K562 (cell line): ENCODE measurements around the gene AJAP1. TPM values are rescaled to one million over a fixed set of nuclear protein-coding genes. Genes with fewer than 3 reads are reported as not detected.

ENCODE experiments used
- ATAC-seq: fragments of 200-7000 bp; cut with Tn5 transposase; 3 replicates; pipeline ENCODE4 v1.9.1; 2020; ENCODE audit warnings: moderate library complexity
- BruUV-seq: library from RNA; stranded (reverse); fragments of 400-500 nt; replicated peaks from 2 replicates; lab custom pipeline; 2021; lab: Mats Ljungman, UMichigan
- CTCF ChIA-PET: fragments of 300-600 bp; formaldehyde crosslinking; extraction: SDS; loops from one replicate; lab custom pipeline; 2021; ENCODE audit warnings: low intra/inter-chr PET ratio; lab: Yijun Ruan, JAX
- POLR2A ChIA-PET: fragments of 300-600, 350-650 bp; sonication (Branson Sonifier 250); formaldehyde crosslinking; extraction: SDS; loops from one replicate; lab custom pipeline; 2021; ENCODE audit warnings: antibody characterized with exemption, inconsistent platforms; lab: Yijun Ruan, JAX
- DNase-seq, 4 experiments: peaks; one replicate each; pipeline versions ENCODE4 v3.0.0 to v3.0.0-alpha.2; 2011 to 2018; ENCODE audit warnings: low spot score in 3 of 4, mixed read lengths in 3 of 4; ENCODE audit errors: extremely low read depth in 1 of 4
- FAIRE-seq: peaks from 2 replicates; lab custom pipeline; 2011; peaks lifted over from hg19 to GRCh38; lab: Jason Lieb, UNC
- H2AFZ ChIP-seq: 2 replicates; pipeline ENCODE4 v1.6.0; 2011; ENCODE audit warnings: low read depth, low read length, control low read depth, inconsistent platforms
- H3K27ac ChIP-seq: fragments of 200-600 bp; 3 replicates; pipeline ENCODE4 v1.8.0; 2011; ENCODE audit warnings: low read depth, mild to moderate bottlenecking, control low read depth, inconsistent platforms, low read length, moderate library complexity, mixed read lengths; ENCODE audit errors: extremely low read depth
- H3K27me3 ChIP-seq, 2 experiments: fragments of 300-600 bp in 1 of 2; 2 replicates in 1 of 2; 3 replicates in 1 of 2; pipeline versions ENCODE4 v1.6.0 to v1.8.0; 2011; ENCODE audit warnings: inconsistent platforms in 2 of 2, low read length in 2 of 2, mild to moderate bottlenecking in 1 of 2, mixed read lengths in 1 of 2, moderate library complexity in 1 of 2; ENCODE audit not compliant: control insufficient read depth in 2 of 2, insufficient read depth in 2 of 2
- H3K36me3 ChIP-seq: fragments of 300-600 bp; 3 replicates; pipeline ENCODE4 v1.8.0; 2011; ENCODE audit warnings: mild to moderate bottlenecking, low read length, inconsistent platforms; ENCODE audit not compliant: control insufficient read depth, insufficient read depth
- H3K4me1 ChIP-seq, 2 experiments: fragments of 200-600 bp in 1 of 2; replicated peaks in 1 of 2; 2 replicates in 1 of 2; 3 replicates in 1 of 2; pipeline versions ENCODE4 v1.5.1 to v1.8.0; 2011; ENCODE audit warnings: inconsistent platforms in 2 of 2, low read length in 2 of 2, mild to moderate bottlenecking in 1 of 2, mixed read lengths in 1 of 2, moderate library complexity in 1 of 2; ENCODE audit not compliant: control insufficient read depth in 2 of 2, insufficient read depth in 2 of 2
- H3K4me2 ChIP-seq: 2 replicates; pipeline ENCODE4 v1.6.1; 2011; ENCODE audit warnings: low read length, control low read depth, inconsistent platforms, mixed read lengths; ENCODE audit not compliant: insufficient read depth
- H3K4me3 ChIP-seq: fragments of 200-600 bp; sonication (generic), shearing (Covaris generic); 2 replicates; pipeline ENCODE4 v1.5.1; 2016; ENCODE audit warnings: control low read depth, inconsistent platforms
- H3K79me2 ChIP-seq: fragments of 200-600 bp; 3 replicates; pipeline ENCODE4 v1.8.0; 2011; ENCODE audit warnings: low read length, inconsistent platforms; ENCODE audit not compliant: control insufficient read depth, insufficient read depth
- H3K9ac ChIP-seq, 2 experiments: 2 replicates each; pipeline versions ENCODE4 v1.6.0 to v1.6.1; 2011; ENCODE audit warnings: low read depth in 2 of 2, low read length in 2 of 2, control low read depth in 1 of 2, inconsistent platforms in 1 of 2, mild to moderate bottlenecking in 1 of 2, mixed read lengths in 1 of 2; ENCODE audit not compliant: insufficient read depth in 1 of 2
- H3K9me1 ChIP-seq: one replicate; pipeline ENCODE4 v1.6.0; 2011; ENCODE audit warnings: inconsistent platforms, mild to moderate bottlenecking, low read length, moderate library complexity; ENCODE audit not compliant: control insufficient read depth, insufficient read depth
- H3K9me3 ChIP-seq: replicated peaks from 2 replicates; pipeline ENCODE4 v1.5.1; 2011; ENCODE audit warnings: low read depth, low read length, inconsistent platforms; ENCODE audit not compliant: control insufficient read depth, insufficient read depth
- H4K20me1 ChIP-seq: replicated peaks from 2 replicates; pipeline ENCODE4 v1.6.1; 2011; ENCODE audit warnings: low read length, inconsistent platforms, mixed read lengths; ENCODE audit not compliant: control insufficient read depth, insufficient read depth
- ARID1B ChIP-seq: fragments of 450-650 bp; IDR thresholded peaks from 2 replicates; pipeline ENCODE4 v1.6.1; 2016; ENCODE audit warnings: antibody characterized with exemption, mild to moderate bottlenecking, inconsistent platforms
- ARID4B ChIP-seq: sonication (generic); formaldehyde crosslinking; IDR thresholded peaks from 2 replicates; pipeline ENCODE4 v1.8.0; 2022; ENCODE audit warnings: mild to moderate bottlenecking, missing genetic modification reagents
- FOXJ2 ChIP-seq: fragments of 200-800 bp; sonication (Bioruptor generic); IDR thresholded peaks from 2 replicates; pipeline ENCODE4 v1.6.1; 2016; ENCODE audit warnings: missing genetic modification characterization, missing compliant biosample characterization
- POLR2G ChIP-seq: fragments of 200-400 bp; formaldehyde crosslinking; IDR thresholded peaks from 2 replicates; pipeline ENCODE4 v1.6.1; 2017; ENCODE audit warnings: low read depth, mild to moderate bottlenecking, antibody characterized with exemption, low read length, moderate library complexity
- USF1 ChIP-seq: sonication (generic); formaldehyde crosslinking; IDR thresholded peaks from 2 replicates; pipeline ENCODE4 v1.9.0; 2022; ENCODE audit warnings: mild to moderate bottlenecking, missing genetic modification reagents
- ZMIZ1 ChIP-seq, 2 experiments: fragments of 150-350 bp in 1 of 2; IDR thresholded peaks; 2 replicates each; pipeline ENCODE4 v1.6.1; 2012 to 2016; ENCODE audit warnings: low read depth in 2 of 2, low read length in 2 of 2, mild to moderate bottlenecking in 1 of 2, moderate library complexity in 1 of 2
- ZNF143 ChIP-seq: sonication (generic); formaldehyde crosslinking; IDR thresholded peaks from 2 replicates; pipeline ENCODE4 v1.9.0; 2022; ENCODE audit warnings: mild to moderate bottlenecking, missing genetic modification reagents
- WGBS: fragments of 100-300 bp; shearing (Covaris generic); methylation state at CpG from one replicate; pipeline ENCODE4 v1.1.6; 2016; ENCODE audit warnings: low coverage, mixed read lengths; ENCODE audit not compliant: insufficient coverage; ENCODE audit errors: missing lambda C conversion rate; 5-methylcytosine and 5-hydroxymethylcytosine counted together
- in situ Hi-C: fragments of 300-500 bp; cut with MboI; formaldehyde crosslinking; loops from 4 replicates; pipeline ENCODE4 v1.15.0; 2018; ENCODE audit warnings: inconsistent platforms, mixed read lengths
- intact Hi-C: fragments of 100-400 bp; cut with micrococcal nuclease; formaldehyde crosslinking; loops from 2 replicates; pipeline ENCODE4 v1.14.2; 2022
- polyA plus RNA-seq, 8 experiments: library from polyadenylated mRNA; depleted of rRNA in 4 of 8; stranded (reverse) in 5 of 8; unstranded in 3 of 8; fragments of >200 nt; fragmentation: Nextera tagmentation in 2 of 8; fragmentation: Illumina TruSeq in 1 of 8; extraction: Ambion mirVana in 2 of 8; extraction: Trizol in 1 of 8; gene quantifications; 2 replicates each; pipeline versions ENCODE4 v1.2.1 to v1.2.3, GENCODE V29; 2011 to 2014; ENCODE audit warnings: inconsistent platforms in 1 of 8, missing spikeins in 1 of 8
- total RNA-seq, 7 experiments: library from RNA; depleted of rRNA in 6 of 7; stranded (reverse); fragments of >200 nt in 6 of 7; fragmentation: Illumina TruSeq in 2 of 7; extraction: Trizol in 2 of 7; gene quantifications; 2 replicates each; pipeline versions ENCODE4 v1.2.1 to v1.2.3, GENCODE V29; 2011 to 2021; ENCODE audit warnings: low replicate concordance in 1 of 7

The AJAP1 gene
- total and polyA plus RNA-seq, 9 of the 15 experiments (the other 6 are each of a cell fraction or from before 2014, with no cell fraction given), result not detected

- FAIRE-seq, result no peak
- CTCF ChIA-PET, result no interaction called here
- ATAC-seq, result no peak
- Histone ChIP-seq H3K79me2 (no peaks in the 10 kb centered on the region), H4K20me1 (0 out of 2 replicates have a peak, but pooled peaks cover 8% of the 10 kb centered on the region), H3K4me3 (no peak overlapping the region), H3K9me3 (no peaks in the 10 kb centered on the region), H3K27me3 (peaks cover 14 to 32% of the 10 kb centered on the region in 2 experiments; a peak in 3 of 5 replicates), H3K27ac (no peak overlapping the region), H3K36me3 (no peaks in the 10 kb centered on the region), H3K9me1 (no peaks in the 10 kb centered on the region), H3K9ac (no peak overlapping the region), H3K4me2 (no peak overlapping the region), H2AFZ (no peak overlapping the region), H3K4me1 (no peaks in the 10 kb centered on the region)
- 0% methylated on average over 7 of the region's 8 CpGs for WGBS
- intact Hi-C loops (no loop called here), in situ Hi-C loops (no loop called here)
- POLR2A ChIA-PET, result no interaction called here
- no TSS peak for BruUV-seq
- DNase-seq, result no peak
- TF ChIP-seq ZNF143 (no peak), FOXJ2 (tag) (no peak), POLR2G (no peak), ZMIZ1 (IDR thresholded peaks at IDR 0.05; ENCODE audit: low read depth in 2 of 2, low read length in 2 of 2) (no peak), ARID1B (no peak), USF1 (CRISPR knock-in tag) (no peak), ARID4B (CRISPR knock-in tag) (no peak)
These were observed 18.2 kb upstream of the AJAP1 start for GRCh38 chr1:4636186-4636585.
